T-helper 9 cell (primary cell): Measurements from ENCODE around the gene CNBD2.
"Not testable (repeated sequence)": the region's sequence is repeated elsewhere in the genome, so short reads cannot be mapped to it uniquely, and the experiment has no call there.

Experiments
- DNase-seq: peaks from one replicate; pipeline ENCODE4 v3.0.0-alpha.2; 2020

CNBD2 gene

DNA sequence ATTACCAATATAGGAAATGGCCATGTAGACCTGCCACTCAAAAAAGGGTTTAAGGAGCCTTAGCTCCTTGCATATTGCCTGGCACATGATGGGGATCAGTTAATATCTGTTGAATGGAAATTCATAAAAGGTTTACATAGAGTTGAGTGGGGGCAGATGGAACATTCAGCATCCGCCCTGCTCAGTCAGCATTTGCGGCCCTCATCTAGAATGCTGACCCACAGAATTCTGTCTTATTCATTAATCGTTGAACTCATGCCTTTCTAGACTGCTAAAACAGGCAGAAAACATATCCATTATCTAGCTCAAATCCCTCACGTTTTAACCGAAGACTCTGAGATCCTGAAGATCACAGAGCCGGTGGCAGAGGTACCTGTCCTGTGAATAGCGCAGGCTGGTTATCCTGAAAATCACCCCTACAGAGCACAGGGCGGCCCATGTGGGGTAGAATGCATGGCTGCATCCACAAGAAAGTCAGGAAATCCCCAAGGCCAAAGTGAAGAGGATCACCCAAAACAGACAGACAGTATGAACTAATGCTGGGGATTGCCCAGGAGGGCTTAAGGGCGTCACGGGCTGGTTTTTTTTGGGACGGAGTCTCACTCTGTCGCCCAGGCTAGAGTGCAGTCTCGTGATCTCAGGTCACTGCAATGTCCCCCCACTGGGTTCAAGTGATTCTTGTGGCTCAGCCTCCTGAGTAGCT, 59.9 kb downstream of the CNBD2 start:
- no peak for DNase-seq

DNA sequence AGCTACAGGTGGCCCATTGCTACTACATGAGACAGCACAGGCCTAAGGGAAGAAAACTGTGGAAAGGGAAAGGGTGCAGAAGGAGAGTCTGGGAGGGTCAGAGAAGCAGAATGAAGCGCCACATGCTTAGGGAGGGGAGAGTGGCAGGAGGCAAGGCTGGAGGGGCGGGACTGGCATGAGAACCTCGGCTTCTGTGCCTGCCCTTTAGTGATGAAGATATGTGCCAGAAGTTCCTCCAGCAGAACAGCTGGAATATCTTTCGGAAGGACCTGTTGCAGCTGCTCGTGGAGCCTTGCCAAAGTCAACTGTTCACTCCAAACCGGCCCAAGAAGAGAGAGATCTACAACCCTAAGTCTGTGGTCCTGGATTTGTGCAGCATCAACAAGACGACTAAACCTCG, 61.8 kb downstream of the CNBD2 start:
- DNase-seq: no peak

- no peak for DNase-seq
These were observed 63.4 kb downstream of the CNBD2 start for GRCh38 chr20:36031806-36032205.

DNA sequence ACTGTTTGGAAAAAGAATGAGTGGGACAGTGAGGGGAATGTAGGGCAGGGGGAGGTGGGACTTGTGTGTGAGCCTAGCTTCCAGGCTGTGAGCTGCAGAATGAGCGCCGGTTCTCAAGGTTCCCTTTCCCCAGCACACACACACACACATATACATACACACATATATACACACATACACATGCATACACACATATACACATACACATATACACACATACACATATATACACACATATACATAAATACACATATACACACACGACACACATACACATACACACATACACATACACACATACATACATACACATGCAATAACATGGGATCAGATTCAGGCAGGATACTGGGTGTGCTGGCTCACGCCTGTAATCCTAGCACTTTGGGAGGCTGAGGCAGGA, 66.5 kb downstream of the CNBD2 start:
- DNase-seq: no peak

- no peak for DNase-seq
These were observed 67.4 kb downstream of the CNBD2 start for GRCh38 chr20:36035745-36036144.

GRCh38 chr20:36036688-36037087, 68.3 kb downstream of the CNBD2 start:
- no peak for DNase-seq

DNA sequence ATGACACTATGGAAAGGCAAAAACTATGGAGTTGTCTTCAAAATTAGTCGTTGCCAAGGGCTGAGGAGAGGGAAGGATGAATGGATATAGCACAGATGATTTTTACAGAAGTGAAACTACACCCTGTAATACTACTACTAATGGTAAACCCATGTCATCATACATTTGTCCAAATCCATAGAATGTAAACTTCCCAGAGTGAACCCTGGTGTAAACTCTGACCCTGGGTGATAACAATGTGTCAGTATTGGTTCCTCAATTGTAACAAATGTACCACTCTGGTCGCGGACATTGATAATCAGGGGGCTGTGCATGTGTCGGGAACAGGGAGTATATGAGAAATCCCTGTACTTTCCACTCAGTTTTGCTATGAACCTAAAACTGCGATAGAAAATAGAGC, 72.2 kb downstream of the CNBD2 start:
- no peak for DNase-seq

DNA sequence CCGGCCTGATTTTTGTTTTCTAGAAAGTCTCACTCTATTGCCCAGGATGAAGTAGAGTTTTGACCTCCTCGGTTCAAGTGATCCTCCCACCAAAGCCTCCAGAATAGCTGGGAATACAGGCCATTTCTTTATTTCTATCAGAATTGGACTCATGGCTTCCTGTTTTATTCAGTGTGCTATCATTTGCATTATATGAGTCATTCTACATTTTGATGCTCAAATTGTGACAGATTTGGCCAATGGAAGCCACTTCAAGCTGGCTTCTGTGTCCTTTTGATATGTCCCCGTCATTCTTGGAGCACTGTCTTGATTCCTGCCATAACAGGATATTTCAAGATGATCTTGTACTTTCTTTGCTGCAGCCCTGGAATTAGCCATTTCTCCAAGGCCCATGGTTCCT, 75.1 kb downstream of the CNBD2 start:
- DNase-seq: no peak

GRCh38 chr20:36043892-36044515, 75.6 kb downstream of the CNBD2 start:
- no peak for DNase-seq

GRCh38 chr20:36045373-36045714, 77.0 kb downstream of the CNBD2 start:
- no peak for DNase-seq

GRCh38 chr20:36046073-36046798, 77.8 kb downstream of the CNBD2 start:
- not testable (repeated sequence) for DNase-seq

DNA sequence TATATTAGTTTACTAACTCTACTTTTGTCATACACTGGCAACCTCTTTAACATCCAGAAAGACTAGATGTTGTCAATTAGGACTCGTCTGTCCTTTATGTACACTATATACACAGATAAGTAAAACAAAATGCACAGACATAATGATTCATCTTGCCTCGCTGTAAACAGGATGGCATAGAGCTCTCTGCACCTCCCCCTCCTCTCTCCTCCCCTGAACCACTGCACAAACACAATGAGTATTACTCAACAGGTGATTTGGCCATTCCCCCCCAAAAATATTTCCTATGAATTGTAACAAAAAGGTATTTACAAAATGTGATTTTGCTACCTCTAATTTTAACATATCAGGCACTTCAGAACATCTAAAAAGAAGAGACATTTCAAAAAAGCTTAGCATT, 81.0 kb downstream of the CNBD2 start:
- DNase-seq: not testable (repeated sequence)

GRCh38 chr20:36050436-36051317, 82.3 kb downstream of the CNBD2 start:
- peak; percentile 76 for DNase-seq

DNA sequence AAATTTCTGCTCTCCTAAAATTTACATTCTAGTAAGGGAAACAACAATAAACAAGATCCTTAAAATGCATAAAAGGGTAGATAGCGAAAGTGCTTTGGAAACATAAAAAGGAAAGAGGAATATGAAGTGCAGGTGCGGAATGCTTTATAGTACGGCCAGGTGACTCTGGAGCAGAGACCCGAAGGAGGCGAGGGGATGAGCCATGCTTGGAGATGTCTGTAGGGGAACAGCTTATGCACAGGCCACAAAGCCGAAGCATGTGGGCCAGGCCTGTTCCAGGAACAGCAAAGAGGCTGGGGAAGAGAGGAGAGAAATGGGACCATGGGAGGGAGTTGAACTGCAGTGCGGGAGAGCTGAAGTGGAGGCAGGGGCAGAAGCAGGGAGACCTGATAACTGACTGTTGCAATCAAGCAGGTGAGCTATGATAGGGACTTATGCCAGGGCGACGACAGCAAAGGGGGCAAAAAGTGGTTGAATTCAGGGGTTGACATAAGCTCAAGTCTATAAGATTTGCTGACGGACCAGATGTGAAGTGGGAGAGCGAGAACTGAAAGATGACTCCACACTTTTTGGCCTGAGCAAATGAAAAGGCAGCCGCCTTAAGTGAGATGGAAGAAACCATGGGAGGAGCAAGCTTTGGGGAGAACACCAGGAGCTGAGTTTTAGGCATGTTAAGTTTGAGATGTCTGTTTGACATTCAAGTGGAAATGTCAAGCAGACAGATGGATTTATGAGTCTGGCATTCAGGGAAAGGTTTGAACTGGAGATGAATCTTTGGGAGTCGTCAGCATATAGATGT, 83.1 kb downstream of the CNBD2 start:
- DNase-seq: no peak

DNA sequence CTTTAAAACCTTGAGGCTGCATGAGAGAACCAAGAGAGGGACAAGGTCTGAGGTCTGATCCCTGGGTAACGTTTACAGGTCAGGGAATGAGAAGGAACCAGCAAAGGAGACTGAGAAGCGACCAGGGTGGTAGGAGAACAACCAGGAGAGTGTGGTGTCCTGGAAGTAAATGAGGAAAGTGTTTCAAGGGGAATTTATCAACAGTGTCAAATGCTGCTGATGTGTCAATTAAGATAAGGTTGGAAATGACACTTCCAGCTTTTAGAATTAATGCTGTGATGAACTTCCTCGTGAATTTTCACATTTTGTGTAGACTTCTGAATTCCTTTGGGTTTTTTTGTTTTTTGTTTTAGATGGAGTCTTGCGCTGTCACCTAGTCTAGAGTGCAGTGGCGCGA, 83.7 kb downstream of the CNBD2 start:
- DNase-seq: no peak

DNA sequence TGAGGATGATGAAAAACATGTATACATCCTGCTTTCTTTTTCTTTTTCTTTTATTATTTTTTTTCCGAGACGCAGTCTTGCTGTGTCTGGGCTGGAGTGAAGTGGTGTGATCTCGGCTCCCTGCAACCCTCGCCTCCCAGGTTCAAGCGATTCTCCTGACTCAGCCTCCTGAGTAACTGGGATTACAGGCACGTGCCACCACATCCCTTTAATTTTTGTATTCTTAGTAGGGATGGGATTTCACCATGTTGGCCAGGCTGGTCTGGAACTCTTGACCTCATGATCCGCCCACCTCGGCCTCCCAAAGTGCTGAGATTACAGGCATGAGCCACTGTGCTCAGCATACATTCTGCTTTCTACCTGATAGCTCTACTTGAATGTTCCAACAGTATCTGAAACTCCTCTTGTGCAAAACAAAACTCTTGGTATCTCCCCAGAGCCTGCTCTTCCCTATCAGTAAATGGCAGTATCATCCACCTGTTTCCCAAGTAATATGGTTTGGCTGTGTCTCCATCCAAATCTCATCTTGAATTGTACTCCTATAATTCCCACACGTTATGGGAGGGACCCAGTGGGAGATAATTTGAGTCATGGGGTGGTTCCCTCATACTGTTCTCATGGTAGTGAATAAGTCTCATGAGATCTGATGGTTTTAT, 85.6 kb downstream of the CNBD2 start:
- DNase-seq: not testable (repeated sequence)

DNA sequence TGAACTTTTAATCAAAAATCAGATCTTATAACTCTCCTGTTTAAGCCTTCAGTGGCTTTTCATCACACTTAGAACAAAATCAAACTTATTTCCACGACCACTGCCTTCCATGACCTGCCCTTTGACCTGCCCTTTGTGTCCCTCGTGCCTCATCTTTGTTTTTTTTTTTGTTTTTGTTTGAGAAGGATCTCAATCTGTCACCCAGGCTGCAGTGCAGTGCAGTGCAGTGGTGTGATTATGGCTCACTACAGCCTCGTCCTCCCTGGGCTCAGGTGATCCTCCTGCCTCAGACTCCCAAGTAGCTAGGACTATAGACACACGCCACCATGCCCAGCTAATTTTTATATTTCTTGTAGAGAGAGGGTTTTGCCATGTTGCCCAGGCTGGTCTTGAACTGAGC, 86.8 kb downstream of the CNBD2 start:
- no peak for DNase-seq

DNA sequence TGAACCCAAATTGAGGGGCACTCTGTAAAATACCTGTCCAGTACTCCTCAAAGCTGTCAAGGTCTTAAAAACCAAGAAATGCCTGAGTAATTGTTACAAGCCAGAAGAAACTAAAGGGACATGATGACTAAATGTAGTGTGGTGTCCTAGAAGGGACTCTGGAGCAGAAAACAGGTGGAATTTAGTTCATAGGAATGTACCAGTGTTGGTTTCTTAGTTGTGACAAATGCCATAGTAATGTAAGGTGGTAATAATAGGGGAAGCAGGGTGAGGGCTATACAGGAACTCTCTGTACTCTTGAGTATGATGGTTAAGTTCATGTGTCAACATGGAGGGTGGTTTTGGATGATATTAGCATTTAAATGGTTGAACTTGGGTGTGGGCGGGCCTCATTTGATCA, 92.3 kb downstream of the CNBD2 start:
- DNase-seq: no peak

- DNase-seq: no peak
These were observed 93.4 kb downstream of the CNBD2 start for GRCh38 chr20:36061754-36062153.

DNA sequence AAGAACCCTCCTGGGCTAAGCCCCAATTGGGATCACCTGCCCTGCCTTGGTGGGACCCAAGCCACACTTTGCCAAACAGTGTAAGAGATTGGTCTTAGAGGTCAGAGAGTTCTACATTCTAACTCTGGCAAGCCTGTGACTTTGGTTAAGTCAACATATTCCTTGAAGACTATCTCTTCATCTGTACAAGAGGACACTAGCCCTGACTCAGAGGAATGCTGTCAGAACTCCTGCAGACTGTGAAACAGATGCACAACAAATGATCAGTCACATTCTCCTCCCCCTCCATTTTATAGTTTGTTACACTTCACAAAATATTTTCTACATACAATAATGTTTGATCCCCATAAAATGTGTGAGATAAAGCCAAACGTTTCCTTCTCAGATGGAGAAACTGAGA, 94.4 kb downstream of the CNBD2 start:
- DNase-seq: no peak

DNA sequence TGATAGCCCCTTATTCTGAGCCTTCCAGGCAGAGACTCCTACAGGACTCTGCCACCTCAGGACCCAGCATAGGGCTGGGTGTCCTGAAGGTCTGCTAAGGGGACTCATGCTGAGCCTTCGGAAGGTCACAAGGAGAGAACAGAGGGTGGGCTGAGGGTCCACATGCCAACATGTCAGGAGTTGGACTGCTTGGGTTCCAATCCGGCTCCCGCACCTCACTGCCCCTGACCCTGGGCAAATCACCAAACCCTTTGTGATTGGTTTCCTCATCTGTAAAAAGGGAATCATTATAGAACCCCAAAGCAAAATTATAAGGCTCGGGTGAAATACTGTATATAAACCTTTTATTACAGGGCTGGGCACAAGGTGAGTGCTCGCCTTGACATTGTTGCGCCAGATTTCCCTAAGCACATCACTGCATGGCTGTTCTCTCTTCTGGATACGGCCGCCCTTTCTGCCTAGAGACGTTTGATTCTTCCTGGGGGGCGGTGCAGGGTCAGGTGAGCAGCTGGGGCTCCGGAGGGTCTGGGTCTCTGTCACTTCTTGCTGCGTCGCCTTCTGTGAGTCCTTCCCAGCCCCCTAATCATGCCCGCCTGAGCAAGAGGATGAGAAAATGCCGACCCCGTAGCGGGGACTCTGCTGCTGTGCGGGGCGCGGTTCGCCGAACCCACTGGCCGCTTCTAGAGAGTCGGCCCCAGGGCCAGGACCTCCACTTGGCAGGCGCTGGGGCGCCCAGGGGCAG, 95.7 kb downstream of the CNBD2 start:
- DNase-seq: no peak
